ENCODE data around the gene BTBD6. TPM values are rescaled to one million over a fixed set of nuclear protein-coding genes. Genes with fewer than 3 reads are reported as not detected.
A peak's percentile ranks its signal among the peaks of the same experiment; 100 is the strongest.

Gene BTBD6
- total RNA-seq, 1 donor from 2014 or later, result 36.3 TPM

GRCh38 chr14:105250008-105250366 lies 1.7 kb downstream of the BTBD6 start:
- H3K27ac Mint-ChIP-seq (ENCODE audit: unreplicated experiment), result peak overlapping the region; percentile 6

GRCh38 chr14:105250986-105251385 lies 2.7 kb downstream of the BTBD6 start:
- peak overlapping the region; percentile 61 for H3K4me3 Mint-ChIP-seq (ENCODE audit: unreplicated experiment)
- no peak overlapping the region for H3K27ac Mint-ChIP-seq (ENCODE audit: unreplicated experiment)
- H3K36me3 Mint-ChIP-seq (ENCODE audit: unreplicated experiment), result no peaks in the 10 kb centered on the region
- no peak for TF ChIP-seq CTCF (IDR thresholded peaks at IDR 0.05; ENCODE audit: partially characterized antibody, unreplicated experiment)
- peaks cover 10% of the 10 kb centered on the region for H3K27me3 Mint-ChIP-seq (ENCODE audit: unreplicated experiment)
- peaks cover 8% of the 10 kb centered on the region for H3K4me1 Mint-ChIP-seq (ENCODE audit: low read depth, unreplicated experiment)
- DNase-seq, result no peak
- H3K9me3 Mint-ChIP-seq (ENCODE audit: unreplicated experiment), result peaks cover 4% of the 10 kb centered on the region

More at GRCh38 chr14:105250008-105250366, 1.7 kb downstream of the BTBD6 start:
- peaks cover 6% of the 10 kb centered on the region for H3K9me3 Mint-ChIP-seq (ENCODE audit: unreplicated experiment)
- peak overlapping the region; percentile 83 for H3K4me3 Mint-ChIP-seq (ENCODE audit: unreplicated experiment)
- peaks cover 8% of the 10 kb centered on the region for H3K4me1 Mint-ChIP-seq (ENCODE audit: low read depth, unreplicated experiment)
- peaks cover 12% of the 10 kb centered on the region for H3K27me3 Mint-ChIP-seq (ENCODE audit: unreplicated experiment)
- no peak for DNase-seq
- no peaks in the 10 kb centered on the region for H3K36me3 Mint-ChIP-seq (ENCODE audit: unreplicated experiment)
- no peak for TF ChIP-seq CTCF (IDR thresholded peaks at IDR 0.05; ENCODE audit: partially characterized antibody, unreplicated experiment)

- Mint-ChIP-seq H3K4me3 (ENCODE audit: unreplicated experiment) (no peak overlapping the region), H3K4me1 (ENCODE audit: low read depth, unreplicated experiment) (peaks cover 8% of the 10 kb centered on the region), H3K36me3 (ENCODE audit: unreplicated experiment) (no peaks in the 10 kb centered on the region), H3K9me3 (ENCODE audit: unreplicated experiment) (peaks cover 4% of the 10 kb centered on the region), H3K27ac (ENCODE audit: unreplicated experiment) (no peak overlapping the region), H3K27me3 (ENCODE audit: unreplicated experiment) (peaks cover 10% of the 10 kb centered on the region)
- no peak for DNase-seq
- no peak for TF ChIP-seq CTCF (IDR thresholded peaks at IDR 0.05; ENCODE audit: partially characterized antibody, unreplicated experiment)
Measured at GRCh38 chr14:105251920-105252319, 3.6 kb downstream of the BTBD6 start.

- H3K36me3 Mint-ChIP-seq (ENCODE audit: unreplicated experiment), result no peaks in the 10 kb centered on the region
- no peak overlapping the region for H3K27ac Mint-ChIP-seq (ENCODE audit: unreplicated experiment)
- peaks cover 8% of the 10 kb centered on the region for H3K27me3 Mint-ChIP-seq (ENCODE audit: unreplicated experiment)
- no peak overlapping the region for H3K4me3 Mint-ChIP-seq (ENCODE audit: unreplicated experiment)
- no peak for DNase-seq
- H3K4me1 Mint-ChIP-seq (ENCODE audit: low read depth, unreplicated experiment), result peaks cover 10% of the 10 kb centered on the region
- no peaks in the 10 kb centered on the region for H3K9me3 Mint-ChIP-seq (ENCODE audit: unreplicated experiment)
- TF ChIP-seq CTCF (IDR thresholded peaks at IDR 0.05; ENCODE audit: partially characterized antibody, unreplicated experiment), result no peak
Measured at GRCh38 chr14:105252552-105253328, 4.4 kb downstream of the BTBD6 start.

GRCh38 chr14:105253329-105253682 lies 5.0 kb downstream of the BTBD6 start:
- no peak for DNase-seq
- Mint-ChIP-seq H3K9me3 (ENCODE audit: unreplicated experiment) (no peaks in the 10 kb centered on the region), H3K27ac (ENCODE audit: unreplicated experiment) (no peak overlapping the region), H3K36me3 (ENCODE audit: unreplicated experiment) (no peaks in the 10 kb centered on the region), H3K4me1 (ENCODE audit: low read depth, unreplicated experiment) (peaks cover 10% of the 10 kb centered on the region), H3K27me3 (ENCODE audit: unreplicated experiment) (peaks cover 8% of the 10 kb centered on the region), H3K4me3 (ENCODE audit: unreplicated experiment) (no peak overlapping the region)
- no peak for TF ChIP-seq CTCF (IDR thresholded peaks at IDR 0.05; ENCODE audit: partially characterized antibody, unreplicated experiment)
